GM12872 (cell line): Measurements from ENCODE around the gene KMT2E.

ENCODE experiments used
- TF ChIP-seq, protein P1 (sequence below): IDR thresholded peaks from 3 replicates; pipeline ENCODE4 v1.5.1; 2011; ENCODE audit warnings: low read depth, mild to moderate bottlenecking, low read length, moderate library complexity; ENCODE audit not compliant: insufficient read depth

Gene KMT2E

DNA sequence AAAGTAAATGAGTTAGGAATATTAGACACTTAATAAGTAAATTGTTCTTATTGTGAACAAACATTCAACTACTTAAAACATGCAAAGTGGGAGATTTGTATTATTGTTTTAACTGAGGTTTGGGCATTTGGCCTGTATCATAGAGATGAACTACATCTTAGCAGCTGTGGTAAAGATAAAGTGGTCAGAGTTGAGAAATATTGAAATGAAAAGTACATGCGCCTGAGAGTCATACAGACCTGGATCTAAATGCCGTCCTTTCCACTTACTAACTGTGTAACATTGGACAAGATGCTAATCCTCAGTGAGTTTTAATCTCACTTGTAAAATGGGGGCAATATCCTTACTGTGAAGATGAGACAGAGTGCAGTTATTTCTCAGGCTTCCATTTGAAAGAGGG, 74.5 kb downstream of the KMT2E start:
- TF ChIP-seq, protein P1, sequence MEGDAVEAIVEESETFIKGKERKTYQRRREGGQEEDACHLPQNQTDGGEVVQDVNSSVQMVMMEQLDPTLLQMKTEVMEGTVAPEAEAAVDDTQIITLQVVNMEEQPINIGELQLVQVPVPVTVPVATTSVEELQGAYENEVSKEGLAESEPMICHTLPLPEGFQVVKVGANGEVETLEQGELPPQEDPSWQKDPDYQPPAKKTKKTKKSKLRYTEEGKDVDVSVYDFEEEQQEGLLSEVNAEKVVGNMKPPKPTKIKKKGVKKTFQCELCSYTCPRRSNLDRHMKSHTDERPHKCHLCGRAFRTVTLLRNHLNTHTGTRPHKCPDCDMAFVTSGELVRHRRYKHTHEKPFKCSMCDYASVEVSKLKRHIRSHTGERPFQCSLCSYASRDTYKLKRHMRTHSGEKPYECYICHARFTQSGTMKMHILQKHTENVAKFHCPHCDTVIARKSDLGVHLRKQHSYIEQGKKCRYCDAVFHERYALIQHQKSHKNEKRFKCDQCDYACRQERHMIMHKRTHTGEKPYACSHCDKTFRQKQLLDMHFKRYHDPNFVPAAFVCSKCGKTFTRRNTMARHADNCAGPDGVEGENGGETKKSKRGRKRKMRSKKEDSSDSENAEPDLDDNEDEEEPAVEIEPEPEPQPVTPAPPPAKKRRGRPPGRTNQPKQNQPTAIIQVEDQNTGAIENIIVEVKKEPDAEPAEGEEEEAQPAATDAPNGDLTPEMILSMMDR, result no peak

DNA sequence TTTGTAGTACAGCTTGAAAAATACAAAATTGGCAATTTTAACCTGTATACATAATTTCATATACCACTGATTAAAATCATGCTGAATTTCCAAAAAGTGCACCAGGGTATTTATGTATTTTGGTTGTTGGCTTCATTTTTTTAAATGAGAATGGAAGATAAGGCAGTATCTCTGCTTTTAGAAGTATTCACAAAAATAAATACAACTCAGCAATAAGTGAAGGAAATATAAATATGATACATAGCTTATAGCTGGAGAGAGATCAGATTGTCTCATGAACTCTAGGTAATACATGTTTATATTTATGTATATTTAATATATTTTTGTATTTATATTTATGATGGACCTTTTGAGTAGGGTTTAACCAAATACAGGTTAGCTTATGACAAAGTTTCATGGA, 81.0 kb downstream of the KMT2E start:
- TF ChIP-seq, protein P1, result no peak

DNA sequence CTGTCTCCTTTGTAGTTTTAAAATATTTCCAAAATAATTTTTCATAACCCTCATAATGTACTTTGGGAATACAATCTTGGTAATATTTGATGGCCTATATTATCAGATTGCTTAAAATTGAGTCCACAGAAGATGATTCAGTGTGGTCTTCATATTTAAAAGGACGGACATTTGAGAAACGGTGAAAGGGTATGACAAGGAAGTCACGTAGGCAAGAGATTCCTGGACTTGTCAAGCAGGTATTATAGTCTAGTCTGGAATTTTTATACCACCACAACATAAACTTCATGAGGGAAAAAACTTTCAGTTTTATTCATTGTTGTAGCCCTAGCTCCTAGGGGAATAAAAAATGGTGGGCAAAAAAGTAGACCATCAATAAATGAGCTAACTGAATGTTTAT, 82.3 kb downstream of the KMT2E start:
- TF ChIP-seq, protein P1, result no peak

DNA sequence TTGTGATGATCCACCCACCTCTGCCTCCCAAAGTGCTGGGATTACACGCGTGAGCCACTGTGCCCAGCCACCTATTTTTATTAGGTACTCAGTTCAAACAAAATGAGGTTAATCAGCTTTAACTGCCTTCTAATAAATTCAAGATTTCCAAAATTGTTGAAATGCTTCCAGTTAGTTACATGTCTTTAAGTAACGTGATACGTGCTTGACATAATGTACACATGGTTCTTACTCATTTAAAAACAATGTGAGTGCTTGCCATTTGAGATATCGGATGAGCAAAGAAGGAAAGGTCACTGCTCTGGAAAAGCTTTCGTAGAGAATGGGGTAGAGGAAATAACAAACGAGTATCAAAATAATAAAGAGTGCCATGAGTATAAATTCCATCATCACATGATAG, 83.6 kb downstream of the KMT2E start:
- TF ChIP-seq, protein P1, result no peak

DNA sequence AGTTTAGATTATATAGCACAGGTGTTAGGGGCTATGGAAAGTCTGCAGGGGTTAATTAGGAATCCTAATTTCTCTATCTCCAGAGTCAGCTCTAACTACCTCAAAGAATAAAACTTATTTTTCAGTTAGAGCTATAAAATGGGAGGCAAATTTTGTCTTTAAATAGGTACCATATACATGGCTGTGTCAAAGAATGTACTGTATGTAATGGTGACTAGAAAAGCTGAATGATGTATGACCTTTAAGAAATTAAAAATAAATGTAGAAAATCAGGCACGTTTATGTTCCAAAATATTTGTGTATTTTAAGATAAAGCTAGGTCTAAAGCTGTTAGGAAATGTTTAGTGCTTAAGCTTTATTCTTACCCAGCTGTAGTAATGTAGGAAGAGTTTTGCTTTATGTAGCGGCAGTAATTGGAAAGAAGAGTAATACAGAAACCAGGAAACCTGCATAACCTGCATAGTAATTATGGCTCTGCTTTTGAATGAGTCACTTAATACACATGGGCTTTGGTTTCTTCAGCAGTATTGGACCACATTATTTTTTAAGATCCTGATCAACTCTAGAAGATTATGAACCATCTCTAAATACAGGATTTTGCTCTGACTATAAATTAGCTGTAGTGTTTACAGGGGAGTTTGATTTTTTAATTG, 85.0 kb downstream of the KMT2E start:
- TF ChIP-seq, protein P1, result no peak

DNA sequence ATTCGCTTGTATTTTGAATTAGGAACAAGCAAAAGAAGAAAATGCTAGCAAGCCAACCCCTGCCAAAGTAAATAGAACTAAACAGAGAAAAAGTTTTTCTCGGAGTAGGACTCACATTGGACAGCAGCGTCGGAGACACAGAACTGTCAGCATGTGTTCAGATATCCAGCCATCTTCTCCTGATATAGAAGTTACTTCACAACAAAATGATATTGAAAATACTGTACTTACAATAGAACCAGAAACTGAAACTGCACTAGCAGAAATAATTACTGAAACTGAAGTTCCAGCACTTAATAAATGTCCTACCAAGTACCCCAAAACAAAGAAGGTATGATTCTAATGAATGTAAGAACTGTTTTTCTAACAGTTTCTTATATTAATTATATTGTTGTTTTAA, 87.9 kb downstream of the KMT2E start:
- TF ChIP-seq, protein P1, result no peak

DNA sequence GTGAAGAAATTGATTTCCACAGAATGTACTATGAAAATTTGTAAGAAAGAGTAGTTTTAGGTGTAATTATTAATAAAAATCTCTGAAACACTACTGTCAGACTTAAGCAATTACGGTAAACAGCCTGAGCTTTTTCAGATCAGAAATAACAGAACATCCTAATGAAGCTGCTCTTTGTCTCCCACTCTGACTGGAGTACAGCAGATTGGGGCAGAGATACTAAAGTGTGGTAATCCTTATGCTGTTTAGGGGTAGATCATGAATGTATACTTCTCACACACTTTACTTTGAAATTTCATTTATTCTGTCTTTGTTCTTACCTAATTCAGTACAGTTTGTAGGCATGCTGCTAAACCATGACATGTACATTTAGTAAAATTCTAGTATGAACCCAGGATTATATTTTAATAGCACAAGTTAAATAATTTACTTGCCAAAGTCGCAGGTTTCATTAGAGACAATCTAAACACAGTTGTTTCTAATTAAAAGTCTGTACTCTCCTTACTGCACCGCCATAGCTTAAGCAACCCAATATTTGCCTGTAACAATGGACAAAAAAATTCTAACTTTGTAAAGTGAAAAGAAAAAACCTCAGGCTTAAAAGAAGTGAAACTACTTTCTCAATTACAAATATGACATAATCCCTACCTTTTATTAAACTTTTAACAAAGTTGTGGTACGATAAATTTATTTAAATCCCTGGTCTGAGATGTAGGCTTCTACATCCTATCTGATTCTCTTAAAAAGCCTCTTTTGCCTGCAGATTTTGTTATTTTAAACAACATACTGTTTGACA, 88.8 kb downstream of the KMT2E start:
- TF ChIP-seq, protein P1, result no peak
